Stimulated activated naive CD4-positive, alpha-beta T cell (primary cell): Measurements from ENCODE around the gene RAD1.
A peak's percentile ranks its signal among the peaks of the same experiment; 100 is the strongest.

Experiments used
- DNase-seq, 6 experiments: peaks; one replicate each; lab custom pipeline; 2025; lab: John Stamatoyannopoulos, UW

Gene RAD1

DNA sequence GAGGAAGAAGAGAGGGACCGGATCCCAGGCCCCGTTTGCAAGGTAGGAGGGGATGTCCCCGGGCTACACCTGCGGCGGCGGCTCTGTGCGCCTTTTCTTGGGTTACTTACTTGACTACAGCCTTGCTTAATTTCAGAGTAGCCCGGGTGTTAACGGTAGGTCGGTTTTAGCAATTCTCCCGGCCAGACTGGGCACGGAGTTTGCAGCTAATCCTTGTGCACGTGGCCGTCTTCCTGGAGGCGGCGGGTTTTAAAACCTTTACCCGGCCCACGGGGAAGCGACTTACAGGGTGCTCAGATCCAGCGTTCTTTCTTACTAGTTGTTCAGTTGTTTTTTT, 520 bp upstream of the RAD1 start:
- DNase-seq = no peak

DNA sequence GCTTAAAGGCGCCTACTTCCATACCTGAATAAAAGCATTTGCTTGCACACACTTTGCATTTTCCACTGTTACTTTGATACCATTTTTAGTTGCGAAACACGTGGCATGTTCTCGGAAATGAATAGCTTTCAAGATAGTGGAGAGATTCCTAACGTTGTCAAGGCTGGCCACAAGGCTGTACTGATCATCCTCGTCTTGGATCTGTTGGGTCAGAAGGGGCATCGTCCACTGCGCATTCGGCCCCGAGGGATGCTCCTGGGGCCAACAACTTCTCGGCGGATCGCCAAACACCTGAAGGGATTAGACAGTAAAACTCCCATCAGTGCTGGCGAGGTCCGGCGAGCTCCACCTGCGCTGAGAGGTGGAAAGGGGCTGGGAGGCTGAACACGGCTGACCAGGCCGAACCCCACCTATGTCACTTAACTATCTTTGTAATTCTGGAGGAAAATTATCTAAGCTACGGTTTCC, 599 bp downstream of the RAD1 start:
- DNase-seq = peak in 1 of 6 experiments; percentile 7

DNA sequence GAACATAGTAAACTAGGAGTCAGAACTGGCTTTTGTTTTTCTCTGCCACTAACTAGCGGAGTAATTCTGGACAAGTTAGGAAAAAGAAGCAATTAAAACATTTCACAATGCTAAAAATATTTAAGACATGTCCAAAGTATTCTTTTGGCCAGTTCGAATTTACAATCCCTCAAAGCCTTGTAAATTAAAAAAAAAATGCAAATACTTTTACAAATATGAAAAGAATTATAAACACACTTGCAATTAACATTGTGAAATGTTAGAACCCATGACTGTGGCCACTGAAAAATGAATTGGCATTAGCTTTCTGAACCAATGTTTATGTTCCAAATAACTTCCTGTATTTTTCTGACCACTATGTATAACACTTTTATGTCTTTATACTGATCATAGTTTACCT, 2.2 kb downstream of the RAD1 start:
- DNase-seq = no peak

DNA sequence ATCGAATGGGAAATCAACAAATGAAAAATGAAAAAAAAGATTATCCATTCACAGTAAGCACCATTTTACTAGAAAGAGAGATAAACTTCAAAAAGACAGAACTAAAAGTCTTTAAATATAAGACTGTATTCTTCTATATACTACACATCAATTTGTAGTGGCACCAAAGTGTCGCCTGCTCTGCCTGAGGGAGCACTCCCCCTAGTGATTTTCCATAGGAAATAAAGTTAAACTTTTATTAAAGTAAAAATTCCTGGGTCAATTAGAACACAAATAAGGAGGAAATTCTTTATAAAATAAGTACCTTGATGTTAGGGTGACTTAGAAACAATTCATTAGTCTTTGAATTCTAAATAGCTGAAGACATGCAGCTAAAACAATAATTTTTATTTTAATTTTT, 9.7 kb downstream of the RAD1 start:
- no peak for DNase-seq

DNA sequence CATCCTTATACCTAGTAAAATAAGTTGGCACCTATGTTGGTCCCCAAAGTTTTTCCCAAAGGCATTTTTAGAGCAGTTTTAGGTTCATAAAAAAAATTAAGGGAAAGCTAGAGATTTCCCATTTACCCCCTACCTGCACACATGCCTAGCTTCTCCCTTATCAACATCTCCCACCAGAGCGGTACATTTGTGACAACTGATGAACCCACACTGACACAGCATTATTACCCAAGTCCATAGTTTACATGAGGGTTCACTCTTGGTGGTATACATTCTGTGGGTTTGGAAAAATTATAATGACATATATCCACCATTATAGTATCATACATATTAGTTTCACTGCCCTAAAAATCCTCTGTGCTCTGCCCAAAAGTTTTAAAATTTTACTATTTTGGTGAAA, 12.0 kb downstream of the RAD1 start:
- DNase-seq = no peak

DNA sequence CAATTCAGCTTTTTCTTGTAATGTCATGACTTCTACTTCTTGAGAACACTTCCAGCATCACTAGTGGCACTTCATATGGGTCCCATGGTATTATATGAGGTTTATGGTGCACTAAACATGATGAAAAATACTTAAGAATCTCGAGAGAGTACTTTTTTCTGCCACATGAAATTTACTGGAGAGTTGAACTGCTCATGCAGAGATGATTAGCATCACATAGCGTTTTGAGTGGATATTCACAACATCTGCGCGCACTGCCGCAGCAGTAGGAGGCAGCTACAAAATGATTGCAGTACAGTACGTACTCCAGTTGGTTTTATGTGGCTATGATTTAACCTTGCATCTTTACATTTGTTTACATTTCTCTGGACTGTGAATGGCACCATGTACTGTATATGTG, 14.7 kb downstream of the RAD1 start:
- DNase-seq = no peak

DNA sequence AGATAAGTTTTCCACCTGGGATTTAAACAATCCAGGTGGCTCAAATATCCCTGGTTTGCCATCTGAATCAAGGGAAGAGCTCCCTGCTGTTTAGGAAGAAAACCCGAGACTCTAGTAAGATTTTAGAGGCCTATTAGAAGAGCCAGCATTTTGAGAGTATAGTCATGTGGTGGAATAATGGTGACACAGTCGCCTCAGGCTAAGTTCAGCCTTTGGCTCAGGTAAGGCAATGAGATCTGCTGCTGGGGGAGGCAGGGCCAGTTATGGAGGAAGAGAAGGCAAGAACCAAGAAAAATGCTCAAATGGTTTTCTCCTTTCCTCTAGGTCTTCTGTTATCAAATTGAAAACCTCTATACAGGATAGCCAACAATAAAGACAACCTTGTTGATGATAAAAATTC, 16.2 kb downstream of the RAD1 start:
- DNase-seq = no peak

DNA sequence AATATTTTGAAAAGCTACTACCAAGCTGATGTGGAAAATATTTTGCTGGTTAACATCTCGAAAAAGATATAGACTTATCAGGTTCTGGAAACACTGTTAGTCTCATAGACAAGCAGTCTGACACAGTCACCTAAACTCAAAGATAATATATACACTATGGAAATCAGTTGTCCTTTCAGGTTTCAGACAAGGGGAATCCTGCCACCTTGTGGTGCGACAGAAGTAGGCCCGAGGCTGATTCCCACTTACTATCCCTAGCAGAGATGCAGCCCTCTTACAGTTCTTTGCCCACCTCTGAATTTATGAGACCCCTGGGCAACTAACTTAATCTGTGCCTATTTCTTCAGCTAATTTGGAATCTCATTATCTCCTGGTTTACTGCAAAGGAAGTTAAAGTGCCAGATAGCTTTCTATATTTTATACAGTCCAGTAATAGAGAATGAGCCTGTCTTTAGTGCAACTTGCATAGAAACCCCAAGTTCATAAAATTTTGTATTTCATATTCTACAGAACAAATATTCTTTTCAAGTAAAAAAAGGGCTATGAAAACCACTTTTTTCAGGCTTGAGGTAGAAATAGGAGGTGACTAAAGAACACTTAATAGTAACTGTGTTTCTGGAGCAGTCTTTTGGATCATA, 16.9 kb downstream of the RAD1 start:
- peak in 5 of 6 experiments; percentile 13 to 58 (median 38) for DNase-seq

DNA sequence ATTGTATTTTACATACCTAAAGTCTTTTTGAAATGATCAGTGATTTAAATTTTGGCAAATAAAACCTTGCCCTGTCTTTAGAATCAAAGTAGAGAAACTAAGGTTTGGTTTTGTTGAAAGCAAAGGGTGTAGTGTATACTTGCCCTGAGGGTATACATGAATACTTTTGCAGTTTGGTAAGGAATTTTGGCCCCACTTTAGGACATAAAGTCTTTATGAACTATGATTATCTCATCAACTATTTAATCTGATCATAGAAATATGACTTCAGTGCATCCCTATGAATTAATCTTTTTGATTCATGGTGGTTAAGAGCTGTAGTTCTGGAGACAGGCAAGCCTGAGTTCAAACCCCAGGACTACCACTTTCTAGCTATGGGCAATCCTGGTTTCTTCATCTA, 17.7 kb downstream of the RAD1 start:
- no peak for DNase-seq

DNA sequence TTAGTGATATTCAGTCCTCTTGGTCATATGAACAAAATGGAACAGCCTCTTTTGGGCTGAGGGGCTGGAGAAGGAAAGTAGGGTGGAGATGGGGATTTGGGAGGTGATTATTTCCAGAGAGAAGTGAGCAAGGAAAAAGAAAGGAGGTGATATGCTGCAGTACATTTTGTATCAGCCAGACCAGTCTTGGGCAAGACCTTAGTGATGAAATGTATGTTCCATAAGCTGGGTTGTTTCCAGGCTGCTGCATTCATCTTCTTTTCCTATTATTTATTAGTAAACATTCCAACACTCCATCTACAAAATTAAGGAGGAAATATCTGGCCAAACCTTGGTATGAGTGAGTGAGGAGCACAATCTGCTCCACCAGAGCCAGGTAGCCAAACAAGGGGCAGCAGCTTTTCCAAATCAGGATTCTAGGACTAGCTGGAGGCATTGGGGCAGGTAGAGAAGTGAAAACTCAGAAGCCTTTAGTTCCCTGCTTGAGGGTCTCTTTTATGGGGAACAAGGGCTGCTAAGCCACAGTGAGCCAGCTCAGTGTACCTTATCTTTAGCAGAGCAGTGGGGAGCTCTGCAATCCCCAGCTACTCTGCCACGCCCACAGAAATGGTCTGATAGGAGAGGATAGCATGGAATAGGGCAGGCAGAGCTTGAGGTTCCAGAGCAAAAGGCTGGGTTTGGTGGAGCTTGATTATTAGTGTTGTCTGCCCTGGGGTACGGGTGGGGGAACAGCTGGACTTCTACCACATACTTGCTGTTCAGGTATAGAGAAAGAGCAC, 19.5 kb downstream of the RAD1 start:
- DNase-seq = no peak

DNA sequence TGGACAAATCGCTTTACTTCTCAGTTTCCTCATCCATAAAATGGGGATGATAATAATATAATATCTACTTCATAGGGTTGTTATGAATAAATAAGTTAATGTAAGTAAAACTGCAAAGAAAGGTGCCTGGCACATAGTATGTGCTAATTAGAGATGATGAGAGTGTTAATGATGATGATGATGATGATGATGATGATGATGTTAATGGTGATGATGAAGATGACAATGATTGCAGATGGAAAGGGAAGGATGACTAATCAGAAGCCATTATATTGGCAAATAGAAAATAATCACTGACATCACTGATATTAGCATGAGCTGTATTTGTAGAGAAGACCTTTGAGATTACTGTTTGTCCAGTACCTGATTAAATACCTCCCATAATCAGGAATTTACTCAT, 20.6 kb downstream of the RAD1 start:
- no peak for DNase-seq

DNA sequence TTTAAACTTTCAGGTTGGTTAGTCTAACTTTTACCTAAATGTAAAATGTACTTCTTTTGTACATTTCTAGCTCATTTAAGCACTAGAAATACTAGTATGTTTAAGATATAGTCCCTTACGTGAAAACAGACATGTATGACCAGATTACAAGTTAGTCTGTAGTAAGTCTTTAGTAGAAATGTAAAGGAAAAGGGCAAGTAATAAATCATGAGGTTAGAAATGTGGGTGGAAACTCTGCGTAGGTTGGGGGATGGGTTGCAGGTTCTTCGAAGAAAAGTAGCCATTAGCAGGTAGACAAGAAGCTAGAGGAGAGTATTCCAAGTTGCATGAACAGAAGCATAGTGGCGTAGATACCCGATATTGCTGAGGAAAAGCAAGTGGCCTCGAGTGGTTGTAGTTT, 22.9 kb downstream of the RAD1 start:
- DNase-seq = no peak

DNA sequence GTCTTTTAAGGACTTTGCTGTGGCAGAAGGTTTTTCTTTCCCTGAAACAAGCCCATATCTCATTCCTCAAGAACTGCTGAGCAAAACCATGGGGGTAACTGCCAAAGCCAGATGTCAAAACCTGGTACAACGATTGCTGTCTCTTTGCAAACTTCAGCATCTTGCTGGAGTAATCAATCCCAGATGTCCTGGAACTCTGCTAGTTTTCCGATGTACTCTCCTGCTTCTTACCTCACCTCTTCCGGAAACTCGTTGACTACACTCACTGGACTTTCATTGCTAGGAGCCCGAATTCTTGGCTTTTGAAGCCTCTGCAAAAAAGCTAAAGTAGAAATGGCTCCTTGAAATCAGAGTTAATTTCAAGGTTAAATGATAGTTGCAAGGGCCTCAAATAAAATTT, 23.3 kb downstream of the RAD1 start:
- DNase-seq = no peak

DNA sequence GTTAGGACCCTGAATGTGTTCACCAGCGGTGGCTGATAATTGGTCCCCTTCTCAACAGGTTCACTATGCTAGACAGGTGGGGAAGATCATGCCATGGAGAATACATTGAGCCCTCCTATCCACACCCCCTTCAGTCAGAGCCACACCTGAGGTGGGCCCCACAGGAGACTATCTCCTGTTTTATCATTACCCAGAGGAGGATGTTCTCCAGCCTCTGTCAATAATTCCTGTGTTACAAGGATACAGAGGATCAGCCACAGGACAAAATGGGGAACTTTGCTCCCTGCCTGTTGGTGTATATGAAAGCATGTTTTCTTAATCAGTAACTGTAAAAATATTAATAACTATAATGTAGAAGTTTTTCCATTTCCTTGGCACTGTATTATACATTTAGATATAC, 25.9 kb downstream of the RAD1 start:
- DNase-seq = no peak

DNA sequence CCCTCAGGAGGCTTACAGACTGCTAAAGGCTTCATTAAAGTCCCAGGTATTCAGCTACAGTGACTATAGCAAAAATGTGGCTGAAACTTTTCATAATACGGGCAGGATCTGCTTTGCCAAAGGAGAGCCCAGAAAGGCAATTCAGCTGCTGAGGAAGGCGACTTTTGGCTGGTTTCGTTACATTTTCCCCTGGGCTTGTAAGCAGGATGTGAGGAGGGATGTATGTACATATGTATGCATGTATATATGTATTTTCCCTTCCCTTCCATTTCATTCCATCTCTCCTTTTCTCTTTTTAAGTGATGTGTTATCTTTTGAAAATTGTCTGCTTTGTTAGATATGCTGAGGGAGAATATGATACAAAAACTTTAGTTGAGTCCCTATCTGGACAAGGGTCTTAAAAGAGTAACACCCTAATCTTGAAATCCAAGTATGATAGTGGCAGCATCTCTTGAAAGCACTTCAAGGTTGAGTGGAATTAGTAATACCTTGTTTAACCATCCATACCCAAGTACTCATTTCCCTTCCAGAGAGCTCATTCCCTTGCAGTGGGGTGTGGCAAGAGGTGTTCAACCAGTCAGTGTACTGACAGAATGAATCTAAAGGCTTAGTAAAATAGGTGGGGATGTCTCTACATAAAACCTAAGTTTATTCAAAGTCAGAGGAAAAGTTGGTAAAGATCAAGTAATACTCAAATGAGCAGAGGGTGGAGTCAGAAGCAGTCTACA, 28.7 kb downstream of the RAD1 start:
- DNase-seq = no peak

DNA sequence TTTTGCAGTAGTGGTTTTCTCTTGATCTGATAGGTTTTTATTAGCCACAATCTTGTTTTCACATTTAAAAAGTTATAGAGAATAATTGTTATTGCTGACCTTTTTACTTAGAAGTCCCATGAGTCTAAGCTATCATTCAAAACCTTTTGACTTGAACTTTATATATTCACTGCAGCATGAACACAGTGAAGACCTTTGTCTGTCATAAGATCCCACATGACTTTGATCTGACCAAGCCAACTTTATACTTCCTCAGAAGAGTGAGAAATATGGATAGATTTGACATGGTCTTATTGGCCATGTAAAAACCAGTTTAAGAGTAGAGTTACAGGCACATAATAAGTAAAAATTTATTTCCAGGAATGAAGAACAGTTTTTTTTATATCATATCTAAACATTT, 34.1 kb downstream of the RAD1 start:
- no peak for DNase-seq

DNA sequence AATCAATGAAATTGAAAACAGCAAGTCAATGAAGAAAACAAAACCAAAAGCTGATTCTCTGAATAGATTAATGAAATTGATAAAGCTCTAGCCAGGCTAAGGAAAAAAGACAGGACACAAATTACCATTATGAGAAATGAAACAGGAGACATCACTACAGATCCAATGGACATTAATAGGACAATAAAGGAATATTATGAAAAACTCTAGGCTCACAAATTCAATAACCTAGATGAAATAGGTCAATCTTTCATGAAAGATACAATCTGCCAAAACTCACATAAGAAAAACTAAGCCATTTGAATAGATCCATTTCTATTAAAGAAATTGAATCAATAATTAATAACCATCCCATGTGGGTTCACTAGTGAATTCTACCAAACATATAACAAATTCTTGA, 39.0 kb downstream of the RAD1 start:
- no peak for DNase-seq

DNA sequence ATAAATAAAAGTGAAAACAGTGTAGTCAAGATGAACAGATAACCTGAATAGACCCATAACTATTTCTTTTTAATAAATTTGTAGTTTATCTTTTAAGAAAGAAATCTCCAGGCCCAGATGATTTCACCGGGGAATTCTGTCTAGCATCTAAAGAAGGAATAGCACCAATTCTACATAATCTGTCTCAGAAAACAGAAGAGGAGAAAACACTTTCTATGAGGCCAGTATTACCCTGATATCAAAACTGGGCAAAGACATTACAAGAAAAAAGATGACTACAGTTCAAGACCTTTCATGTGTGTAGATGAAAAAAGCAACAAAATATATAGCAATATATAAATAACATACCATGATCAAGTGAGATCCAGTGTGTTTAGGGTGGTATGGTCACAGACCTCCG, 44.9 kb downstream of the RAD1 start:
- no peak for DNase-seq

DNA sequence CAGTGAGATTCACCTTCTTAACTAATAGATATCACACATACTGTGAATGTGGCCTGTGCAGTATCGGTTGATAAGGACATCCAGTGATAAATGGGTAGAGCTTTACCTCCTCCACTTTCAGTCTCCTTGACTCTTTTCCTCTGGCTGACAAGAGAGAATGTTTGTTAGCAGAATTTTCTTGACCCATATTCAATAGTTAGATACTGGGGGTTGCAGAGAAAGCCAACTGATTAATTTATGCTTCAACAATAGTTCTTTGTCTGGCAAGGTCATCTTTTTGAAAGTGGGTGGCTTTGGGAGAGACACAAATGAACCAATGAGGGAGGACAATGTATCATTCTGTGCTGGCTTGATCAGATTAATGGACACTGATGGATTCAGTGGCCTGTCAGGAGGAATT, 46.0 kb downstream of the RAD1 start:
- DNase-seq = no peak

DNA sequence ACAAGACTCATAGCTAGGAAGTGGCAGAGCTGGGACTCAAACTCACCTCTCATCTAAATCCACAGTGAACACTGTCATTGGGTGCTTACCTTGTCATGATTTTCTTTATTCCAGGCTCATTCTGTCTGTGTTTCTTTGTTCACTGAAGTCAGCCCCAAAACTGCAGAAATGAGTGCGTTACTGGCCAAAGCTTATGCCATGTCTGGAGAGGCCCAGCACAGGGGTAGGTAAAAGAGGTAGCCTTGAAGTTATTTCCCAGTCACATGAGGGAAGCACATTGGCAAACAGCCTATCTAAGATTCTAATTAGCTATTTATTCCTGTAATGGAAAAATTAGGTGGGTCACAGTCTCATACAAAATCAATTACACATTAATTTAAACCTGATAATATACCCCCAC, 46.5 kb downstream of the RAD1 start:
- no peak for DNase-seq

DNA sequence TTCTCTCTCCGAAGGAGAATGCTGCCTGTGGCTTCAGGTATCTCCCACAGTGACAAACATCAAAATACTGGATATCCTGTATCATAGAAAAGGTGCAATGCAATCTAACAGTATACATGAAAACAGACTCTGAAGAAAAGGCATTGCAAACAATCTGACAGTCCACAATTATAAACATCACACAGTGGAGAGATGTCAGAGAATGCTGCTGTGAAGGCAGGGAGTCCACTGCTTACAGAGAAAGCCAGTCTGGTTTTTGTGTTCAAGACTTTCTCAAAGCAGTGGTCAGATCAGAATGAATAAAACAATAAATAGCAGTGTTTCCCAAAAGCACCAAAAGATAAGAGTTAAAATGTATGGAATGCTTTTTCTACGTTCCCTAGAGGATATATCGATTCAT, 47.6 kb downstream of the RAD1 start:
- DNase-seq = no peak

DNA sequence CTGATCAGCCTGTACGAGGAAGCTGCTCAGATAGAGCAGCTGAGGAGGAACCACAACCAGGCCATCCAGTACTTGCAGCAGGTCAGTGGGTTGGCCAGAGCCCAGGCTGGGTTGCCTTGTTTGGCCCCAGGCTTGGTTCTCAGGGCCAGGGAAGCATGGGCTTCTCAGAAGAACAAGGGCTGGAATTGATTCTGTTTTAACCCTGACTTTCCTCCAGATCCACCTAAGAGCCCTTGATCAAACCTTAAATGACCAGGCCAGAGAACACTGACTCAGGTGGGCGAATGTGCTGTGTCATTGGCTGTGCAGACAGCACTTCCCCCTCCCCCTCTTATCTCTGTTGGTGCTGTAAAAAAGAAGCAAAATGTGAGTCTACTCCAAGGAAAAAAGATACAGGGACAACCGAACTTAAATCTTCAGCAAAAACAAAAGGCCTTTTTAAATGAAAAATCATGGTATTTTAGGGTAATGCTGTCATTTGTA, 48.3 kb downstream of the RAD1 start:
- DNase-seq = no peak

DNA sequence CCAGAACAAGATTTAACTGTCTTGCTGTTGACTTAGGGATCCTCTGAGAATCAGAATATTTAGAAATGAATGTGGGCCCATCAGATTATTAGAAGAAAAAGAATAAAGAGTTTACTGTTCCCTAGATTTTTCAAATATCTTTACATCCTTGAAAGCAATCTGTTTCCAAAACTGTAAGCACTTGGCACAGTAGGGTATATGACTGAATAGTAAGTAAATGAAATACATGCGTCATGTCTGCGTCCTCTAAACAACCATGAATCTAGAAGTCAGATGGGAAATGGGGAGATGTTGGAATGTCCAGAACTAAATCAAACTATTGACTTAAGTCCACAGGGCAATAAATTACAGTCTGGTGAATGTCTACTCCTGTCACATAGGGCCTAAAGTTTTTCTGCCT, 50.2 kb downstream of the RAD1 start:
- no peak for DNase-seq
